Measurements from ENCODE around the gene AP3D1.

The AP3D1 gene

DNA sequence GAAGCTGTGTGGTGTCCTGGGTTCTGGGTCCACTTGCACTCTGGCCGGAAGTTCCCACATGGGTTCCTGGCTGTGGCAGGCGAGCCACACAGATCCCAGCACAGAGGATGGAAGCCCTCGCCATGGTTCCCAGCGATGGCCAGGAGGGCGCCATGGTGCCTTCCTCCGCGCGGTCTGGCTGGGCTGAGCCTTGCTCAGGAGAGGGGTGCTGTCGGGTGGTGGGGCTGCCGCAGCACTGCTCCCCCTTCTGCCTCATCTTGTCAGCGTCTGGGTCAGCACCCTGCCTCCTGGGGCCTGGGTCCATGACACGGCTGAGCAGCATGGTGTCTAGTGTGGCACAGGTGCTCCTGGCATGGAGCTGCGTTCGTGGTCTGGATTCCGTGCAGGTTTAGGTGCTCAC, 45.9 kb upstream of the AP3D1 start:
- Histone ChIP-seq H3K4me1 (ENCODE audit: insufficient read depth, poor library complexity, severe bottlenecking) (no peaks in the 10 kb centered on the region), H3K4me3 (ENCODE audit: severe bottlenecking) (no peak overlapping the region), H3K27me3 (ENCODE audit: insufficient read depth, poor library complexity, severe bottlenecking) (no peaks in the 10 kb centered on the region), H3K9me3 (ENCODE audit: severe bottlenecking) (no peaks in the 10 kb centered on the region), H3K36me3 (ENCODE audit: low read depth) (peaks cover 6% of the 10 kb centered on the region), H3K27ac (ENCODE audit: poor library complexity, severe bottlenecking) (no peak overlapping the region)
- ATAC-seq (ENCODE audit: low read depth) (no peak), DNase-seq (ENCODE audit: low spot score) (no peak)
- TF ChIP-seq, protein P1, sequence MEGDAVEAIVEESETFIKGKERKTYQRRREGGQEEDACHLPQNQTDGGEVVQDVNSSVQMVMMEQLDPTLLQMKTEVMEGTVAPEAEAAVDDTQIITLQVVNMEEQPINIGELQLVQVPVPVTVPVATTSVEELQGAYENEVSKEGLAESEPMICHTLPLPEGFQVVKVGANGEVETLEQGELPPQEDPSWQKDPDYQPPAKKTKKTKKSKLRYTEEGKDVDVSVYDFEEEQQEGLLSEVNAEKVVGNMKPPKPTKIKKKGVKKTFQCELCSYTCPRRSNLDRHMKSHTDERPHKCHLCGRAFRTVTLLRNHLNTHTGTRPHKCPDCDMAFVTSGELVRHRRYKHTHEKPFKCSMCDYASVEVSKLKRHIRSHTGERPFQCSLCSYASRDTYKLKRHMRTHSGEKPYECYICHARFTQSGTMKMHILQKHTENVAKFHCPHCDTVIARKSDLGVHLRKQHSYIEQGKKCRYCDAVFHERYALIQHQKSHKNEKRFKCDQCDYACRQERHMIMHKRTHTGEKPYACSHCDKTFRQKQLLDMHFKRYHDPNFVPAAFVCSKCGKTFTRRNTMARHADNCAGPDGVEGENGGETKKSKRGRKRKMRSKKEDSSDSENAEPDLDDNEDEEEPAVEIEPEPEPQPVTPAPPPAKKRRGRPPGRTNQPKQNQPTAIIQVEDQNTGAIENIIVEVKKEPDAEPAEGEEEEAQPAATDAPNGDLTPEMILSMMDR (IDR thresholded peaks at IDR 0.05; ENCODE audit: poor library complexity, severe bottlenecking), result no peak

DNA sequence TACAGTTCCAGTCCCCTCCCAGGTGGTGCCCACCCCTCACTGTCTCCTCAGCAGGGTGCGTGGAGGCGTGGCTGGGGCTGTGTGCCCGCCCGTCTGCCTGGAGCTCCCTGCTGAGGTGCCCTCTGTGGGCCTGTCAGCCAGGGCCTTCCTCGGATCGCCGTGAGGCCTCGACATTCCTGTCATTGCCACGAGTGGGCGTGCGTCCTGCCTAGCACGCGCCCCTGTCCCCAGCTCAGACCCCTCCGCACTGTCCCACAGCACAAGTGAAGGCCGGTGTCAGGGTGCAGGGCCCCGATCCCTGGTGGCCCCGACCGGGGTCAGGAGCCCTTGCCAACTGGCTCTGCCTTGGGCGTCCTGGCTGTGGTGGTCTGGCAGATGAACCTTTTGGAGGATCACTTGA, 44.5 kb upstream of the AP3D1 start:
- Histone ChIP-seq H3K4me3 (ENCODE audit: severe bottlenecking) (no peak overlapping the region), H3K27ac (ENCODE audit: poor library complexity, severe bottlenecking) (no peak overlapping the region), H3K27me3 (ENCODE audit: insufficient read depth, poor library complexity, severe bottlenecking) (no peaks in the 10 kb centered on the region), H3K9me3 (ENCODE audit: severe bottlenecking) (no peaks in the 10 kb centered on the region), H3K4me1 (ENCODE audit: insufficient read depth, poor library complexity, severe bottlenecking) (no peaks in the 10 kb centered on the region), H3K36me3 (ENCODE audit: low read depth) (peaks cover 20% of the 10 kb centered on the region)
- TF ChIP-seq, protein P1 (IDR thresholded peaks at IDR 0.05; ENCODE audit: poor library complexity, severe bottlenecking), result no peak
- no peak for ATAC-seq (ENCODE audit: low read depth)
- no peak for DNase-seq (ENCODE audit: low spot score)

DNA sequence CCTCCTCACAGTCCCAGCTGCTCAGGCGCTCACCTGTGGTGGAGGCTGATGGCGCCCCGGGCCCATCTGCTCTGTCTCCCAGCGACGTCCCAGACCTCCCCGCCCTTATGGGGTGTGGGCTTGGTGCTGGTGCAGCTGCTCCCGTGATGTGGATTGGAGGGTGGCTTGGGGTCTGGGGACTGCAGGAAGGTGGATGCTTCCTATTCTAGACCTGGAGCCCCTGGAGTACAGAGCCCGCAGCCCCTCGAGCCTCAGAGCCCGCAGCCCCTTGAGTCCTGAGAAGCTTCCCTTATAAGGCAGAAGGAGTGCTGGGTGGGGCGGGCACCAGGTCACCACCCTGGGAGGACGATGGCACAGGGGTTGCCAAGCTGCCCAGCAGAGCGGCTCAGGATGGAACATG, 44.0 kb upstream of the AP3D1 start:
- ATAC-seq (ENCODE audit: low read depth) (no peak), DNase-seq (ENCODE audit: low spot score) (no peak)
- H3K9me3 ChIP-seq (ENCODE audit: severe bottlenecking), result no peaks in the 10 kb centered on the region
- TF ChIP-seq, protein P1 (IDR thresholded peaks at IDR 0.05; ENCODE audit: poor library complexity, severe bottlenecking), result no peak
- no peaks in the 10 kb centered on the region for H3K27me3 ChIP-seq (ENCODE audit: insufficient read depth, poor library complexity, severe bottlenecking)
- no peak overlapping the region for H3K4me3 ChIP-seq (ENCODE audit: severe bottlenecking)
- H3K27ac ChIP-seq (ENCODE audit: poor library complexity, severe bottlenecking), result no peak overlapping the region
- peaks cover 21% of the 10 kb centered on the region for H3K36me3 ChIP-seq (ENCODE audit: low read depth)
- H3K4me1 ChIP-seq (ENCODE audit: insufficient read depth, poor library complexity, severe bottlenecking), result no peaks in the 10 kb centered on the region

DNA sequence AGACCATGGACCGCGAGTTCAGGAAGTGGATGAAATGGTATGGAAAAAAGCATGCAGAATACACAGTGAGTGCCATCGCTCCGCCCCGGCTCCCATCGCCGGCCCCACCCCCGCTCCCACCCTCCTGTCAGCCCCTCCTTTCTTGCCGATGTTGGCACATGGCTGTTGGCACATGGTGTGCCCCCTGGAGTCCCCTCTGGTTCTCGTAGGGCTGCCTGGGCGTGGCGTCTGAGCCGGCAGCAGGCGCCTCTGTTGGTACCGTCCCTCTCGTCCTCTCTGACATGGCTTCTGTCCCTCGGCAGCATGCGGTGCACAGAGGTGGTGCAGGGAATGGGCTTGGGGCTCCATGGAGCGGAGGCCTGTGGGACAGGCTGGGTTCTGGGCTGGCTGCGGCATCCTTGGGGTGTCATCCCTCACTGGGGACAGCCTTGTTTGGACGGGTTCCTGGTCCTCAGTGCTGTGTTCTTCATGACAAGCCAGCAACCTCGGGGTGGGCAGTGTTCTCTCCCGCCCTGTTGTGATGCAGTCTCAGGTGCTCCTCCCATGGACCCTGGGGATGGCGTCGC, 43.2 kb upstream of the AP3D1 start:
- no peak for ATAC-seq (ENCODE audit: low read depth)
- Histone ChIP-seq H3K27ac (ENCODE audit: poor library complexity, severe bottlenecking) (no peak overlapping the region), H3K9me3 (ENCODE audit: severe bottlenecking) (no peaks in the 10 kb centered on the region), H3K27me3 (ENCODE audit: insufficient read depth, poor library complexity, severe bottlenecking) (no peaks in the 10 kb centered on the region), H3K4me1 (ENCODE audit: insufficient read depth, poor library complexity, severe bottlenecking) (no peaks in the 10 kb centered on the region), H3K4me3 (ENCODE audit: severe bottlenecking) (no peak overlapping the region), H3K36me3 (ENCODE audit: low read depth) (peaks cover 23% of the 10 kb centered on the region)
- TF ChIP-seq, protein P1 (IDR thresholded peaks at IDR 0.05; ENCODE audit: poor library complexity, severe bottlenecking), result no peak
- DNase-seq (ENCODE audit: low spot score), result no peak

DNA sequence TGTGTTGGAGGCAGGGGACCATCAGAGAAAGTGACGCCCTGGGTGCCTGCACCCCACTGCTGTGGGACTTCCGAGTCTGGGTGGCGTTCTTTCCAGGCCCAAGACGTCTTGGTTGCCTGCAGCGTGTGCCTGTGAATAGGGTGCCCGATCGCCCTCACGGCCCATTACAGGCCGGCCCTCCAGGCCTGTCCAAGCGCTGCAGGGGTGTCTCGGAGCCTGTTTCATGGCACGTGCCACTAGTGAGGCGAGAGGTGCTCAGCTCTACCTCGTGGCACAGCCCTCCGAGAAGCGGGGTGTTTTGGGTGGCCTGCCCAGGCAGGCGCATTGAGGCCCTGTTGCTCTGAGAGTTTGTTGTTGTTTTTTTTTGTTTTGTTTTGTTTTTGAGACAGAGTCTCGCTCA, 42.4 kb upstream of the AP3D1 start:
- TF ChIP-seq, protein P1 (IDR thresholded peaks at IDR 0.05; ENCODE audit: poor library complexity, severe bottlenecking), result no peak
- DNase-seq (ENCODE audit: low spot score) (no peak), ATAC-seq (ENCODE audit: low read depth) (no peak)
- Histone ChIP-seq H3K4me1 (ENCODE audit: insufficient read depth, poor library complexity, severe bottlenecking) (no peaks in the 10 kb centered on the region), H3K27me3 (ENCODE audit: insufficient read depth, poor library complexity, severe bottlenecking) (no peaks in the 10 kb centered on the region), H3K27ac (ENCODE audit: poor library complexity, severe bottlenecking) (no peak overlapping the region), H3K4me3 (ENCODE audit: severe bottlenecking) (no peak overlapping the region), H3K9me3 (ENCODE audit: severe bottlenecking) (no peaks in the 10 kb centered on the region), H3K36me3 (ENCODE audit: low read depth) (peaks cover 27% of the 10 kb centered on the region)
